HG03342 (cell line): Measurements from ENCODE around the gene TMC4.
"Not testable (repeated sequence)": the region's sequence is repeated elsewhere in the genome, so short reads cannot be mapped to it uniquely, and the experiment has no call there.

ENCODE experiments used
- ATAC-seq: cut with Tn5 transposase; IDR thresholded peaks from one replicate; pipeline ENCODE4 v1.9.1; 2021; ENCODE audit warnings: mild to moderate bottlenecking, moderate library complexity; ENCODE audit not compliant: unreplicated experiment

TMC4 gene, protein sequence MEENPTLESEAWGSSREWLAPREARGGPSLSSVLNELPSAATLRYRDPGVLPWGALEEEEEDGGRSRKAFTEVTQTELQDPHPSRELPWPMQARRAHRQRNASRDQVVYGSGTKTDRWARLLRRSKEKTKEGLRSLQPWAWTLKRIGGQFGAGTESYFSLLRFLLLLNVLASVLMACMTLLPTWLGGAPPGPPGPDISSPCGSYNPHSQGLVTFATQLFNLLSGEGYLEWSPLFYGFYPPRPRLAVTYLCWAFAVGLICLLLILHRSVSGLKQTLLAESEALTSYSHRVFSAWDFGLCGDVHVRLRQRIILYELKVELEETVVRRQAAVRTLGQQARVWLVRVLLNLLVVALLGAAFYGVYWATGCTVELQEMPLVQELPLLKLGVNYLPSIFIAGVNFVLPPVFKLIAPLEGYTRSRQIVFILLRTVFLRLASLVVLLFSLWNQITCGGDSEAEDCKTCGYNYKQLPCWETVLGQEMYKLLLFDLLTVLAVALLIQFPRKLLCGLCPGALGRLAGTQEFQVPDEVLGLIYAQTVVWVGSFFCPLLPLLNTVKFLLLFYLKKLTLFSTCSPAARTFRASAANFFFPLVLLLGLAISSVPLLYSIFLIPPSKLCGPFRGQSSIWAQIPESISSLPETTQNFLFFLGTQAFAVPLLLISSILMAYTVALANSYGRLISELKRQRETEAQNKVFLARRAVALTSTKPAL

DNA sequence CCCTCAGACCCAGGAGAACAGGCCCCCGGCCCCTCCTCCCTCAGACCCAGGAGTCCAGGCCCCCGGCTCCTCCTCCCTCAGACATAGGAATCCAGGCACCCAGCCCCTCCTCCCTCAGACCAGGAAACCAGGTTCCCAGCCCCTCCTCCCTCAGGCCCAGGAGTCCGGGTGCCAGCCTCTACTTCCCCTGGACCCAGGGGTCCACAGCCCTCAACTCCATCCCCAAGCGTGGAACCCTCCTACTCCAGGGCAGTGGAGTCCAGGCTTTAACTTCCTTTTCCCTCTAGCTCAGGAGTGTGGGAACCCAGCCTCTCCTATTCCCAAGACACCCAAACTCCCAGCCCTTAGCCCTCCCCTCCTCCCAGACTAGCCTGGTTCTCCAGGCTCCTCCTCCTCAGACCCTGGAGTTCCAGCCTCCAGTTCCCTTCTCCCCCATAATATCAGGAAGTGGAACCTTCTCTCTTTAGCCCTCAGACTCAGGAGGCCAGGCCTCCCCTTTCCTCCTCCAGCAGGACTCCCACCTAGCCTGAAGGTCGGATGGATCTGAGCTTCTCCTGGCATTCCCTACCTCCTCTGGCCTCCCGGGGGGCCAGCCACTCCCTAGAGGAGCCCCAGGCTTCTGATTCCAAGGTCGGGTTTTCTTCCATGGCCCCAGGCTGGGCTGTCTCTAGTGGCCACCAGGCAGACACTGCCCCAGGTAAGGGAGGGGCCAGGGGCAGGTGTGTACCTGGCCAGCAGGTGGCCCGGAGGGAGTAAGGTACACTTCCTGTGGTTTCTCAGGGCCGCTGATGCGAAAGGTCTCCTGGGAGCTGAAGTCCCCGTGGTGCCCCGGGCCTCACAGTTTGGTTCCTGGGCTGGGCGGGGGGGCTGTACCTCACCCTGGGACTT is at the start of gene TMC4:
Gene TMC4 (minus strand): TSS at position 690 of the 888 bp plus-strand sequence. CDS start 43 bp downstream, at position 647.
- no peak for ATAC-seq

DNA sequence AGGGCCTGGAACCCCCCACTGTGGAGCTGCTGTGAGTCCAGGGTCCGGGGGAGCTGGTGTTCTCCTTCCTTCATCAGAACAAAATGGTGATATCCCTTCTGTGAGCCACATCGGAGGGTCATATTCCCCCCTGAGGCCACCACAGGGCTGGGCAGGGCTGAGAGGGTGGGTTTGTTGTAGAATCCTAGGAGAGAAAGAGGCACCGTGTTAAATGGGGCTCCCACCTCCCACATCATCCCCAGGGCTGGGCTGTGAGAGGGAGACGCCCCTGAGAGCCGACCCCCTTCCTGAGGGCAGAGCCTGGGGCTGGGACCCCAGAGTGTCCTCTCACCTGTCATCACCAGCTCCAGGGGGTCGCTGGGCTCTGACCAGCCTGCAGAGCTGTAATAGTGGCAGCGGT is 49.0 kb upstream of the TMC4 start:
- ATAC-seq: not testable (repeated sequence)

DNA sequence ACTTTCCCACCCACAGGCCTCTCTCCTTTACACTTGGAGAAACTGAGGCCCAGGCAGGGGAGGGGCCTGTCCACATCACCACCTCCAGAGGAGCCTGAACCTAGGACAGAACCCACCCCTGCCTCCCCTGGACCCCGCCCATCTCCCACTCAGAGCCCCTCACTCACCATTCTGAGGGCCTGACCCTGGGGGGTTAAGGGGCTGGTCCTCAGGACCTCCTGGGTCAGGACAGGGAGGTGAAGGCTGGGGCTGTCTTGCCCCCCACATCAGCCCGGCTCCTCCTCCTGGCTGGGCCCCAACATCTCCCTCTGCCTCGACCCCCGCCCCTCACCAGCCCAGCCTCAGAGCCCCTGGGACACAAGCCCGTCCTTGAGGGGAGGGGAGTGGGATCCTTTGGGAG is 46.7 kb upstream of the TMC4 start:
- not testable (repeated sequence) for ATAC-seq

- no peak for ATAC-seq
These were observed 46.2 kb upstream of the TMC4 start for GRCh38 chr19:54218960-54219661.

GRCh38 chr19:54218259-54218658 is 45.3 kb upstream of the TMC4 start:
- ATAC-seq: no peak

DNA sequence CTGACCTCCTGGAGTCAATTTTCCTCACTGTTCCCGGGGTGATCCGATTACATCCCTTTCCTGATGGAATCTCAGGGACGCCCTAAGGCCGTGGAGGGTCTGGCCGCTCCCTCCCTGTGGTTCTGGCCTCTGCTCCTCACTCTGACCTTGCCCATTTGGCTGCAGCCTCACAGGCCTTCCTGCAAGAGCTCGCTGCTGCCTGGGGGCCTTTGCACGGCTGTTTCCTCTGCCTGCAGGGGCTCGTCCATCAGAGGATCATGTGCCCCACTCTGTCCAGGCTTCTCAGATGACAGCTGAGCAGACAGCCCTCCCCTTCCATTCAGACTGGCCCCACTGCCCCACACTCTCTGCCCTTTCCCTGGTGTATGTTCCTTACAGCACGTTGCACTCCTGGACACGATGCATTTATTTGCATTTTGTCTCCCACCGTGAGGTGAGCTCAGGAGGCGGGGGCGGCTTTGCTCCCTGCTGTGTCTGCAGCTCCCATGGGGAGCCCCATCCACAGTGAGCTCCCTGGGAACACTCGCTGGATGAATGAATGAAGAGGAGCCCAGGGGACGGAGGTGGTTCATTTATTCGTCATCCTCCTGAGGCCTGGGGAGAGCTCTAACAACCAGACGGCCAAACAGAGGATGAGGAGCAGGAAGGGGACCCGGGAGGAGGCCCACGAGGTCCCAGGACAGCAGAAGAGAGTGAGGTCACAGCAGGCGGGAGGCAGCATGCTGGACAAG is 44.7 kb upstream of the TMC4 start:
- not testable (repeated sequence) for ATAC-seq

DNA sequence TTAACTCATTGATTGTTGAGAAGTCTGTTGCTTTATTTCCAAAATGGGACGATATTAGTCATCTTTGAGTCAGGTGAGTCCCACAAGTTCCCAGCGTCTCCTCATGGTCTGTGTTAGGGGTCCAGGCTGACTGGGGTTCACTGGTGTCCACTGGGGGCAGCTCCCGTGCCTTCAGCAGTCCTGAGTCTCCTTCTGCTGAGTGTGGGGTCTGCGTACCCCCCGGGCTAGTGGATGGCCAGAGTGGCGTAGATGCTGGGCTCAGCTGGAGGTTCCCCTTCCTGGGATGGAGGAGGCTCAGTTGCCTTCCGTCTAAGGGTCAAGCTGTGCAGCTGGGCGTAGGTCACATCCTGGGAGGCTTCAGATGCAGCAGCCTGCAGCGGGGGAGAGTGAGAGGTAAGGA is 43.9 kb upstream of the TMC4 start:
- ATAC-seq: no peak

DNA sequence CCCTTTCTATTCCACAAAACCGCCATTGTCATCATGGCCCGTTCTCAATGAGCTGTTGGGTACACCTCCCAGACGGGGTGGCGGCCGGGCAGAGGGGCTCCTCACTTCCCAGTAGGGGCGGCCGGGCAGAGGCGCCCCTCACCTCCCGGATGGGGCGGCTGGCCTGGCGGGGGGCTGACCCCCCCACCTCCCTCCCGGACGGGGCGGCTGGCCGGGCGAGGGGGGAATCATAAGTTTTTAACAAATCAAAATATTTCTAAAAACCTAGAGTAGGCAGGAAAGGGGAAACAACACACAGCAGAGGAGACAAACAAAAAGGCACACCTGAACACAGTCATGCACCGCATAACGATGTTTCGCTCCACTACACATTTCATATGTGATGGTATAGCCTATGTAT is 41.8 kb upstream of the TMC4 start:
- not testable (repeated sequence) for ATAC-seq

DNA sequence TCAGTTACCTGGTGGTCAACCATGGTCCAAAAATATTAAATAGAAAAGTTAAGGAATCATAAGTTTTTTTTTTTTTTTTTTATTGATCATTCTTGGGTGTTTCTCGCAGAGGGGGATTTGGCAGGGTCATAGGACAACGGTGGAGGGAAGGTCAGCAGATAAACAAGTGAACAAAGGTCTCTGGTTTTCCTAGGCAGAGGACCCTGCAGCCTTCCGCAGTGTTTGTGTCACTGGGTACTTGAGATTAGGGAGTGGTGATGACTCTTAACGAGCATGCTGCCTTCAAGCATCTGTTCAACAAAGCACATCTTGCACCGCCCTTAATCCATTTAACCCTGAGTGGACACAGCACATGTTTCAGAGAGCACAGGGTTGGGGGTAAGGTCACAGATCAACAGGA is 41.3 kb upstream of the TMC4 start:
- ATAC-seq: not testable (repeated sequence)

DNA sequence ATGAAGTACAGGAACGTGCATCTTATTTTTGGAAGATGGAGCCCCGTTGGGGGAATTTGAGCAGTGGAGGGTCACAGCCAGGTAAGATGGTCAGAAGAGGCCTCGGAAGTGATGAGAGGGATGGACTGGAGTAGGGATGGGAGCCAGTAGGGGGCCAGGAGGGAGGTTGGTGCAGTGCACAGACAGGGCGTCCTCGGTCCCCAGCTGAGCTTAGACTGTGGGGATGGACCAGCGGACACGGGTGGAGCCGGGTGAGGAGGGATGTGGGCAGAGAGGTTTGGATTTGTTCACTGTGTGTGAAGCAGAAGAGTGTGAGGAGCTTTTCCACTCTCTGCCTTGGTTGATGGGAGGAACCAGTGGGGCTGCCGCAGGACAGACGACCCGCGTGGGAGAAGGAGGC is 38.3 kb upstream of the TMC4 start:
- ATAC-seq: no peak

DNA sequence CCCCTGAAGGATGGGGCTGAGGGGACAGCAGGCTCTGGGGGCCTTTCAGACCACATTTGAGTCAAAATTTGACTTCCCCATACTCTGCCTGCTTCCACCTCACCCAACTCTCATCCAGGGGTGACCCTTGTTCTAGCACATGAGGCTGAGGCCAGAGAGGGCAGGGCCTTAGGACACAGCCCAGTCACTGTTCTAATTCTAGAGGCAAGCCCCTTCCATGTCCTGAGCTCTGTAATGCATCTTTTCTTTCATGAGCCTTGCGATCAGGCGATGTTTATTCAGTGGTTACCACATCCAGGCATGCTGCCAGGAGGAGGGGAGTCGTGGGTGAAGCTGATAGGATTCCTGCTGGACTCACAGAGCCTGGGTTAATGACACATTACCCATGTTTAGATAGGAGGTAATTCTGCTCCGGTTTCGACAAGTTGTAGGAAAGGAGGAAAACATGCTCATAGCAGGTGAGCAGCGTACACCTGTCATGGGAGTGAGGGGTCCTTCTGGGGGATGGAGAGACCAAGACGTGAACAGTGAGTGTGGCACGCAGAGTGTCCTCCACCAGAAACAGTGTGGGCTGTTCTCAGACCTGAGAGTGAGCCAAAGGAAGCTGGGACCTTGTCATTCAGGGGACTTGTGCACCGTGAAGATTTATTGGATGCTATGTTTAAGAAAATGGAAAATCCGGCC is 37.0 kb upstream of the TMC4 start:
- no peak for ATAC-seq

- no peak for ATAC-seq
These were observed 36.3 kb upstream of the TMC4 start for GRCh38 chr19:54209058-54209810.

DNA sequence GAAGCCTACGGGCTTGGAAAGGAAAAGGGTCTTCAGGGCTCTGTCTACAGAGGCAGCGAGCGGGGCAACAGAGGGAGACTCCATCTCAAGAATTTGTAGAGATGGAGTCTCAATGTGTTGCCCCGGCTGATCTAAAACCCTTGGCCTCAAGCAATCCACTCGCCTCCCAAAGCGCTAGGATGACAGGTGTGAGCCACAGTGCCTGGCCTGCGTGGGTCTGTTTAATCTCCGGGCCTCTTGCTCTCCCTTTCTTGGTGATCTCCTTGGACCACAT is 35.8 kb upstream of the TMC4 start:
- no peak for ATAC-seq

DNA sequence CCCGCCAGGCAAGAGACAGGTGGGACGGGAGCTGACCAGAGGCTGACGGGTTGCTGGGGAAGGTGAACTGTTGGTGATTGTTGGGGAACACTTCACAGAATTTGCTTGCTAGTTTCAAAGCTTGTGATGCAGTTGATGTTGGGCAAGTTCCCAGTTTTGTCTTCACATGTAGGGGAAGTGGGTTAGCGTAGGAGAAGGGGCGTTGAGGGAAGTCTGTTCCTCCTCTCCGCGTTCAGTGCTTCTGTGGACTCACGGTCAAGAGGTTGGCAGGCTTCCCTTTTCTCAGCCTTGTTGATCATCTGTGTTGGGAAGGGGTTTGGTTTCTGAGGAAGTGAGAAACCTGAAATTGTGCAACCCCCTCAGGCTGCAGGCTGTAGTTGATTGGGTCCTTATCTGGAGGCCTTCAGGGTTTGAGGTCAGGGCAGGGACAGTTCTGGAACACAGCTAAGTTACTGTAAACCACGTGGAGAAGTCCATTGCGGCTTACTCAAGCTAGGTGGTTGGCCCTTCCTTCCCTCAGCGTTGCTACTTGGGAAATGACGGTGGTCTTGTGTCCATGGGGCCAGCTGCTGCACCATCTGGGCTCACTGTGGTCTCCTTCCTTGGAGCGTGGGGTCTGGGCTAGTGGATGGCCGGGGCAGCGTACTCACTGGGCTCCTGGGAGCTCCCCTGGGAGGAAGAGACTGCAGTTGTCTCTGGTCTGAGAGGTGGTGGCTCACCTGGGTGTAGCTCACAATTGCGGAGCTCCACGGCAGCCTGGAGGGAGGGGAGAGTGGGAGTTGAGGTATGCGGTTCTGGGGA is 35.2 kb upstream of the TMC4 start:
- ATAC-seq: peak; percentile 44

DNA sequence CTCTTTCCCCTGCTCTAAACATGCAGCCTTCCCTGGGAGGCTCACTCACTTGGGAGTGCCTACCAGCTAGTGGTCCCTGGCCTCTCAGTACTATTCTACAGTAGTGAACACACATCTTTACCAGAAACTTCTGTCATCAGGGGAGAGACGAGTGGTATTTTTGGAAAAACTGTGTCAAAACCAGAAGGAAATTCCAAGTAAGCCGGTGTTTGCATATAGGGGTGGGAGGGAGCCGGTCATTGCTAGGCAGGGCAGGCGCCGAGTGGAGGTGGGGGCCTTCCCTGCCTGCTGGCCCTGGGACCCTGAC is 34.7 kb upstream of the TMC4 start:
- no peak for ATAC-seq

DNA sequence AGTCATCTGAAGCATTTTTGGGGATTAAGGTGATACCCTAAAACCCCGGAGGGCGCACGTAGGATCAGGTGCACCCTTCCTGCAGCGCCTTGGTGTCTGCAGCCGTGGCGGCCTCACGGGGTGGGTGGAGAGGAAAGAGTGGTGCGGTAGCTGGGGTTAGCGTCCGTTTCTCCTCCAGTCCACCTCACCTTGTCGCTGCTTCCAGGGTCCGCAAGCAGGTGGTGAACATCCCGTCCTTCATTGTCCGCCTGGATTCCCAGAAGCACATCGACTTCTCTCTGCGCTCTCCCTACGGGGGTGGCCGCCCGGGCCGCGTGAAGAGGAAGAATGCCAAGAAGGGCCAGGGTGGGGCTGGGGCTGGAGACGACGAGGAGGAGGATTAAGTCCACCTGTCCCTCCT is 34.2 kb upstream of the TMC4 start:
- ATAC-seq: not testable (repeated sequence)

DNA sequence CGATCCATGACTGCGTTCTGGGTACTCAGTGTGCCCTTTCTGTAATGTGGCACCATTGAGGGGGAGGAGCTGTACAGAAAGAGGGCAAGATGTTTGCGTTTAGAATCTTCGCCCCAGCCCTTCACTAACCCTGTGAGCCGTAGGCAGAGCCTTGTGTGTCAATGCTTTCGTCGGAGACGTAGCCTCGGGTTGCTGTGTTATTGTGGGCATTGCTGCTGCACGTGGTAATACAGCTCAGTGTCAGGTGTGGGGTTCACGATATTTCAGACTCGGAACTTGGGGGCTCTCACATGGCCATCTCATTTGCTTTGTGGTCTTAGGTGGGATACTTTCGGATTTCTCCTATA is 33.8 kb upstream of the TMC4 start:
- no peak for ATAC-seq

GRCh38 chr19:54206030-54206830 is 33.3 kb upstream of the TMC4 start:
- ATAC-seq: no peak
